Right hindlimb (tissue), 1 donor: ENCODE measurements around the gene MYL10.

Experiments
- DNase-seq: peaks from one replicate; pipeline ENCODE4 v3.0.0-alpha.2; 2018

The MYL10 gene

DNA sequence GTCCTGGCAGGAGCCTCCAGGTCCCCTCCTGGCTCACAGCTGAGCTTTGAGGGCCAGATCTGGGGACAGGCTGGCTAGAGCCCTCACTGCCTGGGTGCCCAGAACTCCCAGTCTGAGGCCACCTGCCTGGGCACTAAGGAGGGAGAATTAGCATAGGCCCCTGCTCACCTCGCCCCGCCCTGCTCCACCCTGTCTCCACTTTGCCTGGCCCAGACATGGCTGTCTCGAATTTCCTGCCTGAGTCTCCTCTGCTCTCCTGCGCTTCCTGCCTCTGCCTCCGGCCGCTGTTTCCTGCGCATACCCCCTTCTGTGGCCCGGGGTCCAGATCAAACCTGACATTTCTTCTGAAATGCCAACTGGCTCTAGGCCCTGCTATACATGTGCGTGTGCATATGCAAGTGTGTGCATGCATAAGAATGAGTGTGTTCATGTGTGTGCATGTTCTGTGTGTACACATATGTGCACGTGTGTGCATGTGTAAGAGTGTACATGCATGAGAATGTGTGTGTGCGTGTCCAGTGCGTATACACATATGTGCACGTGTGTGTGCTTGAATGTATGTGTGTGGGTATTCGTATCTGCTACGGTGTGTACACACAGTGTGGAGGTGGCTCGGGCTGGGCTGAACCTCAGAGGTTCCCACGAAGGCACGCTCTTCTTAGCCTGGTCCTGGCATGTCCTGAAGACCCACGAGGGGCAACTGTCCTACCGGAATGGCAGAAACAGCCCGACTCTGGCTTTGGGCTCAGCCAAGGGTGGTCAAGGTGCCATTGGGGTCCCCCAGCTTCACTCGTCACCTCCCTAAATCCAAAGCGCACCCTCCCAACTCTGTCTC lies 64.9 kb downstream of the MYL10 start:
- DNase-seq = no peak
